Mesendoderm (in vitro differentiated cells): Measurements from ENCODE around the gene SLC17A8. TPM values are rescaled to one million over a fixed set of nuclear protein-coding genes. Genes with fewer than 3 reads are reported as not detected.
"Not testable (repeated sequence)": the region's sequence is repeated elsewhere in the genome, so short reads cannot be mapped to it uniquely, and the experiment has no call there.

Source experiments
- DNase-seq: peaks from one replicate; pipeline ENCODE4 v3.0.0; 2013
- H2AK5ac ChIP-seq: 2 replicates; pipeline ENCODE4 v1.6.1; 2013; ENCODE audit warnings: low read length, inconsistent platforms
- H2BK120ac ChIP-seq: 2 replicates; pipeline ENCODE4 v1.6.1; 2013; ENCODE audit warnings: low read depth, mild to moderate bottlenecking, low read length, moderate library complexity, mixed read lengths
- H2BK15ac ChIP-seq: replicated peaks from 2 replicates; pipeline ENCODE4 v1.6.1; 2013; ENCODE audit warnings: low read depth, mild to moderate bottlenecking, moderate library complexity
- H2BK5ac ChIP-seq: 2 replicates; pipeline ENCODE4 v1.6.1; 2013; ENCODE audit warnings: low read length, inconsistent platforms
- H3K18ac ChIP-seq: 2 replicates; pipeline ENCODE4 v1.6.1; 2013; ENCODE audit warnings: mild to moderate bottlenecking, low read length, mixed read lengths
- H3K23ac ChIP-seq: one replicate; pipeline ENCODE4 v1.6.1; 2013; ENCODE audit warnings: low read length
- H3K27ac ChIP-seq: 2 replicates; pipeline ENCODE4 v1.5.1; 2013; ENCODE audit warnings: low read depth, mild to moderate bottlenecking, inconsistent platforms, low read length, moderate library complexity
- H3K27me3 ChIP-seq: 2 replicates; pipeline ENCODE4 v1.6.1; 2013; ENCODE audit warnings: low read length, control low read depth, mild to moderate bottlenecking, inconsistent platforms; ENCODE audit not compliant: insufficient read depth, poor library complexity
- H3K36me3 ChIP-seq: 2 replicates; pipeline ENCODE4 v1.6.1; 2013; ENCODE audit warnings: low read length, inconsistent platforms; ENCODE audit not compliant: control insufficient read depth, insufficient read depth
- H3K4ac ChIP-seq: one replicate; pipeline ENCODE4 v1.6.1; 2013; ENCODE audit warnings: low read depth, mild to moderate bottlenecking, low read length, moderate library complexity
- H3K4me1 ChIP-seq: 2 replicates; pipeline ENCODE4 v1.6.1; 2013; ENCODE audit warnings: low read depth, low read length, inconsistent platforms; ENCODE audit not compliant: control insufficient read depth
- H3K4me2 ChIP-seq: 2 replicates; pipeline ENCODE4 v1.6.1; 2013; ENCODE audit warnings: low read length
- H3K4me3 ChIP-seq: 2 replicates; pipeline ENCODE4 v1.5.1; 2013; ENCODE audit warnings: mild to moderate bottlenecking, low read length
- H3K56ac ChIP-seq: one replicate; pipeline ENCODE4 v1.6.1; 2013; ENCODE audit warnings: low read length
- H3K79me1 ChIP-seq: 2 replicates; pipeline ENCODE4 v1.6.1; 2013; ENCODE audit warnings: low read length, inconsistent platforms
- H3K79me2 ChIP-seq: 2 replicates; pipeline ENCODE4 v1.6.1; 2013; ENCODE audit warnings: mild to moderate bottlenecking, low read length; ENCODE audit not compliant: control insufficient read depth, insufficient read depth
- H3K9ac ChIP-seq: 2 replicates; pipeline ENCODE4 v1.6.1; 2013; ENCODE audit warnings: low read length, inconsistent platforms
- H4K5ac ChIP-seq: one replicate; pipeline ENCODE4 v1.6.1; 2013; ENCODE audit warnings: low read length
- H4K8ac ChIP-seq: one replicate; pipeline ENCODE4 v1.6.1; 2013; ENCODE audit warnings: low read depth, mild to moderate bottlenecking, control low read depth, low read length, moderate library complexity
- WGBS: extraction: QIAGEN DNeasy Blood & Tissue Kit; methylation state at CpG from one replicate; pipeline ENCODE4 v1.1.7; 2013; ENCODE audit warnings: low lambda C conversion rate, missing lambda C conversion rate; ENCODE audit not compliant: insufficient coverage; ENCODE audit errors: extremely low coverage; 5-methylcytosine and 5-hydroxymethylcytosine counted together
- polyA plus RNA-seq, 2 experiments: library from polyadenylated mRNA; stranded (reverse); fragments of 200-250 nt; gene quantifications; one replicate each; pipeline ENCODE4 v1.2.3, GENCODE V29; 2013

Gene SLC17A8
- polyA plus RNA-seq (2013, experiment 1 of 2): 0.03 TPM
- polyA plus RNA-seq (2013, experiment 2 of 2): 0.03 TPM

DNA sequence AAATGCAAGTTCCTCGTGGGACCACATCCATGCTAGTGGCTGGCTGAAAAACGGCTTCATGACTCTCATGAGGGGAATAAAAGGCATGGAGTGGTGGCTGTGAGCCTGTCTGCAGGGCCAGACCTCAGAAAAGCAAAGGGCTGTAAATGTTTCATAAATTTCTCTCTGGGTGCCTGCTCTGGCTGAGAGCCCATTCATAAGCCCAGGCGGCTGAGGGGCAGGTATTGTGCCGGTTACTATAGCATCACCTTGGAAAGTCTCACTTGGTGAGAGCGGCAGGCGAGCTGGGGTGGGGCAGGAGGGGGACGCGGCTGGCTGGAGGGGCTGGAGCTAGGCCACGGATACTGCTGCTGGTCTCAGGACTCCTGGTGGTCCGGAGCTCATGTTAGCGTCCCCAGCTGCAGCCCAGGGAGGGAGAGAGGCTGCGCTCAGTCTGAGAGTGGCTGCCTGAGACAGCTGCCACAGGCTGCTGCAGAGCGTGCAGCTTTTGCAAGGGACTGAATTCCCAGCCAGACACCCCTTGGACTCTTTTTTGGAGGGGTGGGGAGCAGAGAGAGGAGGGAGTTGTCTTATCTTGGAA is at the start of gene SLC17A8:
Gene SLC17A8, plus strand, starts transcription at position 431 of the 580 bp plus-strand sequence. CDS start 318 bp downstream, outside the sequence.
- no peak within 1 kb of the TSS for H3K27ac ChIP-seq
- H3K4me1 ChIP-seq: no peaks in the 10 kb centered on the region
- no peak within 1 kb of the TSS for H3K56ac ChIP-seq
- no peak within 1 kb of the TSS for H2AK5ac ChIP-seq
- H3K9ac ChIP-seq: no peak within 1 kb of the TSS
- no peak within 1 kb of the TSS for H3K4ac ChIP-seq
- no peaks in the 10 kb centered on the region for H3K79me2 ChIP-seq
- H3K4me2 ChIP-seq: no peak within 1 kb of the TSS
- WGBS: no CpG with 5 or more reads among the region's 13 CpGs
- no peak within 1 kb of the TSS for H4K8ac ChIP-seq
- no peak within 1 kb of the TSS for H3K23ac ChIP-seq
- H3K27me3 ChIP-seq: no peaks in the 10 kb centered on the region
- no peak within 1 kb of the TSS for H2BK120ac ChIP-seq
- peak; percentile 53 for DNase-seq
- H3K79me1 ChIP-seq: no peaks in the 10 kb centered on the region
- H3K36me3 ChIP-seq: no peaks in the 10 kb centered on the region
- no peak within 1 kb of the TSS for H3K18ac ChIP-seq
- H2BK5ac ChIP-seq: no peak within 1 kb of the TSS
- H4K5ac ChIP-seq: no peak within 1 kb of the TSS
- no peak within 1 kb of the TSS for H2BK15ac ChIP-seq
- no peak within 1 kb of the TSS for H3K4me3 ChIP-seq

DNA sequence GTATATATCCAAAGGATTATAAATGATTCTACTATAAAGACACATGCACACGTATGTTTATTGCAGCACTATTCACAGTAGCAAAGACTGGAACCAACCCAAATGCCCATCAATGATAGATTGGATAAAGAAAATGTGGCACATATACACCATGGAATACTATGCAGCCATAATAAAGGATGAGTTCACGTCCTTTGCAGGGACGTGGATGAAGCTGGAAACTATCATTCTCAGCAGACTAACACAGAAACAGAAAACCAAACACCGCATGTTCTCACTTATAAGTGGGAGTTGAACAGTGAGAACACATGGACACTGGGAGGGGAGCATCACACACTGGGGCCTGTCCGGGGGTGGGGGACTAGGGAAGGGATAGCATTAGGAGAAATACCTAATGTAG is 48.7 kb upstream of the SLC17A8 start:
- not testable (repeated sequence) for H3K23ac ChIP-seq, H3K56ac ChIP-seq, H3K18ac ChIP-seq, H2BK5ac ChIP-seq, H4K8ac ChIP-seq, H3K79me2 ChIP-seq, H2BK15ac ChIP-seq, H3K27ac ChIP-seq, H3K79me1 ChIP-seq, H3K4me2 ChIP-seq, H3K27me3 ChIP-seq, H2AK5ac ChIP-seq, DNase-seq, H3K4ac ChIP-seq, H3K4me1 ChIP-seq, H4K5ac ChIP-seq, H3K36me3 ChIP-seq, H3K4me3 ChIP-seq, H3K9ac ChIP-seq, H2BK120ac ChIP-seq
- no CpG with 5 or more reads among the region's 5 CpGs for WGBS

DNA sequence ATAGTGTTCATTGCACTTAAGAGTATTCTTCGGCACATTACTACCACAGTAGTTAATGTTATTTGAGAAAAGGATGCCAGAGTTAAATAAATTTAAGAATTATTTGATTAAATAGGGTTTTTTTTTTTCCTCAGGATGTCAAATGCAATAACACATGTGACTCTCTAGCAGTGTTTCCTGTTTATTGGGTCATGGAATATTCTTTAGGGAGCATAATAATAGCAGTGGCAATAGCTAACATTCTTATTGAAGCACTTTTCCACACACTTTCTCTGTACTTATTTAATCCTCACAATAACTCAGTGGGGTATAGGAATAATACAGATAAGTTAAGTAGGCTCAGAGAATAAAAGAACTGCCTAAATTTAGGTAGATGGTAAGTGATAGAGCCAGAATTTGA is 45.6 kb upstream of the SLC17A8 start:
- H3K23ac ChIP-seq: no peak overlapping the region
- no peaks in the 10 kb centered on the region for H3K79me2 ChIP-seq
- H3K4me2 ChIP-seq: no peak overlapping the region
- no peak overlapping the region for H3K9ac ChIP-seq
- H3K27me3 ChIP-seq: no peaks in the 10 kb centered on the region
- H4K5ac ChIP-seq: no peak overlapping the region
- H3K4me1 ChIP-seq: no peaks in the 10 kb centered on the region
- H2BK15ac ChIP-seq: no peak overlapping the region
- H3K4ac ChIP-seq: no peak overlapping the region
- no peaks in the 10 kb centered on the region for H3K79me1 ChIP-seq
- H3K56ac ChIP-seq: no peak overlapping the region
- no peak for DNase-seq
- no peak overlapping the region for H2BK5ac ChIP-seq
- H4K8ac ChIP-seq: no peak overlapping the region
- no peak overlapping the region for H3K18ac ChIP-seq
- no peak overlapping the region for H2BK120ac ChIP-seq
- H3K4me3 ChIP-seq: no peak overlapping the region
- WGBS: no CpG with 5 or more reads among the region's 1 CpG
- no peaks in the 10 kb centered on the region for H3K36me3 ChIP-seq
- no peak overlapping the region for H3K27ac ChIP-seq
- H2AK5ac ChIP-seq: no peak overlapping the region

DNA sequence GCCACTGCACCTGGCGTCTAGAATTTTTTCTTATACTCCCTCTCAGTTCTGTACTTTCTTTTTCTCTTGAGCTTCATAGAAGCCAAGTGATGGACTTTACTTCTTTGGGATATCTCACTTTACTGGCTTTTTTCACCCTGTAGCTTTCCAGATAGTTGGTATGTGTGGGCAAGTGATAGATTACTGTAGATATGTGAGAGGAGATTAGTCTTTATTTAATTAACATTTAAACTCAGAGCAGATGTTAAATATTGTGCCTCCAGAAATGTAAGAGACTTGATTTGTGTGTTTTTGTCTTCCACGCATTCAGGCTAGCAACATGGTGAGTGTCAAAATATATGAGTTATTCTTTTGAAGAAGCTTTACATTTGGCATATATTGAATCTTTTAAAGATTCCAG is 39.5 kb upstream of the SLC17A8 start:
- Histone ChIP-seq H3K9ac (no peak overlapping the region), H2BK120ac (no peak overlapping the region), H3K4me2 (no peak overlapping the region), H2BK15ac (no peak overlapping the region), H2AK5ac (no peak overlapping the region), H3K4me3 (no peak overlapping the region), H2BK5ac (no peak overlapping the region), H3K79me1 (no peaks in the 10 kb centered on the region), H3K18ac (no peak overlapping the region), H4K5ac (no peak overlapping the region), H4K8ac (no peak overlapping the region), H3K4ac (no peak overlapping the region), H3K79me2 (no peaks in the 10 kb centered on the region), H3K36me3 (no peaks in the 10 kb centered on the region), H3K27me3 (no peaks in the 10 kb centered on the region), H3K27ac (no peak overlapping the region), H3K56ac (no peak overlapping the region), H3K4me1 (no peaks in the 10 kb centered on the region), H3K23ac (no peak overlapping the region)
- DNase-seq: no peak
- whole genome bisulfite sequencing: no CpG with 5 or more reads among the region's 2 CpGs

DNA sequence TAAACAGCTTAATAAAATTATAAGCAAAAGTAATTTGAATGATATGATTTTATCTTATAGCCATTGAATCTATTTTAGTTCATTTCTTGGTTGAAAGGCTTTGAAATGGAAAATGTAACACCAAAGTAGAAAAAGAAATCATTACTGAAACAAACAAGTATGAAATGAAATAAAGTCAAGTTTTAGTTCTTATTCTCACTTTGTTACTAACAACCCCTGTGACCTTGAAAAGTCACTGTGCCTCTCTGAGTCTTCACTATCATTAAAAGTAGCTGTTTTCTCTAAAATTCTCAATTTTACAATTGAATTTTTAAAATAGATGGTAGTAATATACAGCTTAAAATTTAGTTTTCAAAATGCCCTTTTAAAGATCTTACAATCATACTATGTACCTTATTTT is 32.4 kb upstream of the SLC17A8 start:
- Histone ChIP-seq H4K5ac (no peak overlapping the region), H2AK5ac (no peak overlapping the region), H3K4ac (no peak overlapping the region), H3K79me2 (no peaks in the 10 kb centered on the region), H3K36me3 (no peaks in the 10 kb centered on the region), H2BK120ac (no peak overlapping the region), H3K18ac (no peak overlapping the region), H2BK5ac (no peak overlapping the region), H3K4me2 (no peak overlapping the region), H3K56ac (no peak overlapping the region), H3K9ac (no peak overlapping the region), H3K27me3 (no peaks in the 10 kb centered on the region), H3K4me1 (no peaks in the 10 kb centered on the region), H3K23ac (no peak overlapping the region), H3K4me3 (no peak overlapping the region), H4K8ac (no peak overlapping the region), H2BK15ac (no peak overlapping the region), H3K27ac (no peak overlapping the region), H3K79me1 (no peaks in the 10 kb centered on the region)
- no peak for DNase-seq

DNA sequence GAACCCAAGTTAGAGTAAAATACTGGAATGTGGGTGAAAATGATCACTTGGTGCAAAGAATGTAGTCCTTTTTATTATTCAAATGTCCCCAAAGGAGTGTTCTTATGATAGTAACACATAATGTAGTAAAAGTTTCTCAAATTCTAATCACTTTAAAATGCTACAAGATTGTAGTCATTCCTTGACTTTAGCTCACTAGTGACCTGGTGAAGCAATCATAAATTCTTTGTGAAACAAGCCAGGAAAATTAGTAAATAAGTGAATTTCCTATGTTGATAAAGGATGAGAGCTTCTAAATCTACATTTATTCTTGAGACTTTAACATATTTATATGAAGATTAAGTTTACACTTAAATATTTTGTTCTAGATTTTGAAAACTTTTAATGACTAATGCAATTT is 30.7 kb upstream of the SLC17A8 start:
- no peak overlapping the region for H3K23ac ChIP-seq
- no peaks in the 10 kb centered on the region for H3K27me3 ChIP-seq
- no peaks in the 10 kb centered on the region for H3K79me2 ChIP-seq
- H3K9ac ChIP-seq: no peak overlapping the region
- no peak overlapping the region for H2AK5ac ChIP-seq
- DNase-seq: no peak
- no peak overlapping the region for H3K4me2 ChIP-seq
- no peak overlapping the region for H3K4me3 ChIP-seq
- H3K4ac ChIP-seq: no peak overlapping the region
- H3K27ac ChIP-seq: no peak overlapping the region
- no peaks in the 10 kb centered on the region for H3K36me3 ChIP-seq
- no peak overlapping the region for H2BK120ac ChIP-seq
- no peak overlapping the region for H4K5ac ChIP-seq
- H3K79me1 ChIP-seq: no peaks in the 10 kb centered on the region
- no peak overlapping the region for H2BK15ac ChIP-seq
- no peak overlapping the region for H3K18ac ChIP-seq
- no peak overlapping the region for H2BK5ac ChIP-seq
- no peak overlapping the region for H3K56ac ChIP-seq
- no peaks in the 10 kb centered on the region for H3K4me1 ChIP-seq
- H4K8ac ChIP-seq: no peak overlapping the region
